ENCODE results near the gene KIF16B. TPM values are rescaled to one million over a fixed set of nuclear protein-coding genes. Genes with fewer than 3 reads are reported as not detected.

Gene KIF16B
- total and polyA plus RNA-seq, 2 donors (not counting 3 experiments of a cell fraction or from before 2014, with no cell fraction given): 2.9 to 8.8 TPM

DNA sequence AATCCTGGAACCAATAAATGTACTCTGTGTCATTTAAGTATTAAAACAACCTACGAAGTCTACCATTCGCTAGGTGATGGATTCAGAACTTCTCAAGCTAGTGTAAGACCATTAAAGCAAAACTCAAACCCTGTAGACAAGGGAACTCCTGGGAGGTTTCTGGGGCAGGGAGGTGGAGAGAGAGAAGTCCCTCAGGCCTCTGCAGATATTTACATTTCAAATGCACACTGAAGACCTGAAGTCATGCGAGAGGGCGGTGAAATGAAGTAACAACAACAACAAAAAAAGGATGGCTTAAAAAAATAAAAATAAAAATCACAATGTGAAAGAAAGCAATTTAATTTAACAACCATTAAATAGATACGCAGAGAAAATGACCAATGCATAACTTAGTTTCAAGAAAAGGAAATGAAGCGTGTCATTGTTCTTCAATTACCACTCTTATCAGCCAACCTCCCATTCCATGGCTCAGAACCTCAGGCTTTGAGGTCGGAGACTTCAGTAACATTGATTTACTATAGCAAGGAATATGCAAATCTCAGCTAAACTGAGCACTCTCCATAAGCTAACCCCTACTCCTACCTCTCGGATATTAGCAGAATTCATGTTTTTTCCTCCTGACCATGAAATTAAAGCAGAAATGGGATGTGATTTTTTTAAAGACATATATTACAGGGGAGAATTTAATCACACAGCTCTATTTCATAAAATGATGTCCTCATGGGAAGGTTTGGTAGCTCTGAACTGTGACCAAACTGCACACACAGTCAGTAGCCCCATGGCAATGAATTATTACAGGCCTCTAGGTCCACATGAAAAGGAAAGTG lies 140.6 kb downstream of the KIF16B start:
- Histone ChIP-seq H3K27me3 (ENCODE audit: control insufficient read depth in 2 of 2, insufficient read depth in 2 of 2, low read length in 2 of 2) (no peaks in the 10 kb centered on the region), H3K27ac (ENCODE audit: insufficient read depth, low read depth, low read length) (no peak overlapping the region), H3K79me2 (ENCODE audit: control insufficient read depth, insufficient read depth, low read length) (no peaks in the 10 kb centered on the region), H4K20me1 (replicated peaks; ENCODE audit: control insufficient read depth, extremely low read depth, insufficient read depth, low read length) (no peaks in the 10 kb centered on the region), H3K9me1 (replicated peaks; ENCODE audit: control insufficient read depth, extremely low read depth, insufficient read depth, low read length) (no peaks in the 10 kb centered on the region), H3K9ac (replicated peaks; ENCODE audit: extremely low read depth, insufficient read depth, low read length) (no peak overlapping the region), H3K9me3 (replicated peaks; ENCODE audit: control insufficient read depth, insufficient read depth, low read length) (no peaks in the 10 kb centered on the region), H3K36me3 (ENCODE audit: control insufficient read depth in 2 of 2, extremely low read depth in 1 of 2, insufficient read depth in 2 of 2, low read length in 2 of 2) (no peaks in the 10 kb centered on the region), H2AFZ (ENCODE audit: low read depth, low read length) (no peak overlapping the region), H3K4me2 (ENCODE audit: insufficient read depth, low read length) (no peak overlapping the region), H3K4me1 (ENCODE audit: control insufficient read depth, extremely low read depth, insufficient read depth, low read length) (no peaks in the 10 kb centered on the region), H3K4me3 (replicated peaks in 1 of 3; ENCODE audit: insufficient read depth in 1 of 3, low read depth in 1 of 3, low read length in 3 of 3) (no peak overlapping the region)
- dilution Hi-C loops (cut with MboI; ENCODE audit: extremely low pct_ligation_motif_present, low sequenced_read_pairs): no loop called here
- no peak for TF ChIP-seq JUN (IDR thresholded peaks at IDR 0.05; ENCODE audit: borderline replicate concordance, insufficient read depth, insufficient read length, low read depth)
- no peak for TF ChIP-seq GATA2 (IDR thresholded peaks at IDR 0.05; ENCODE audit: insufficient read depth, insufficient read length, low read depth, low read length)
- TF ChIP-seq, protein P1, sequence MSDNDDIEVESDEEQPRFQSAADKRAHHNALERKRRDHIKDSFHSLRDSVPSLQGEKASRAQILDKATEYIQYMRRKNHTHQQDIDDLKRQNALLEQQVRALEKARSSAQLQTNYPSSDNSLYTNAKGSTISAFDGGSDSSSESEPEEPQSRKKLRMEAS (IDR thresholded peaks at IDR 0.05; ENCODE audit: insufficient read depth, insufficient read length): no peak
- TF ChIP-seq EZH2 (IDR thresholded peaks at IDR 0.05; ENCODE audit: borderline replicate concordance, low read depth, low read length, severe bottlenecking): no peak
- no peak for TF ChIP-seq CTCF (IDR thresholded peaks at IDR 0.05; ENCODE audit: extremely low read depth in 1 of 2, insufficient read depth in 1 of 2, low read depth in 1 of 2, low read length in 2 of 2)
- no peak for TF ChIP-seq POLR2A (IDR thresholded peaks at IDR 0.05; ENCODE audit: low read depth, low read length)
- TF ChIP-seq POLR2AphosphoS5 (IDR thresholded peaks at IDR 0.05; ENCODE audit: insufficient read depth, low read depth, low read length): no peak
- no peak for TF ChIP-seq FOS (IDR thresholded peaks at IDR 0.05; ENCODE audit: borderline replicate concordance, insufficient read depth, low read length)
- TF ChIP-seq MYC (IDR thresholded peaks at IDR 0.05; ENCODE audit: low read depth, low read length): no peak
- FAIRE-seq (no peak), DNase-seq (ENCODE audit: low read depth, low spot score) (no peak)
- CTCF ChIA-PET: no interaction called here
- intact Hi-C loops (cut with micrococcal nuclease): no loop called here
- POLR2A ChIA-PET: no interaction called here
- BruUV-seq (replicated peaks): no TSS peak
